HEK293T (cell line): ENCODE measurements around the gene SCYL1.

Source experiments
- CTCF ChIA-PET: fragments of 350-600 bp; formaldehyde crosslinking; extraction: SDS; loops from one replicate; lab custom pipeline; 2021; ENCODE audit warnings: antibody characterized with exemption, inconsistent platforms; lab: Yijun Ruan, JAX
- POLR2A ChIA-PET: fragments of 350-600 bp; formaldehyde crosslinking; extraction: SDS; loops from one replicate; lab custom pipeline; 2020; ENCODE audit warnings: antibody characterized with exemption, inconsistent platforms; lab: Yijun Ruan, JAX
- DNase-seq: peaks from one replicate; pipeline ENCODE4 v3.0.0; 2012; ENCODE audit warnings: mixed read lengths; ENCODE audit errors: extremely low spot score
- ARNT ChIP-seq: fragments of 450-650 bp; IDR thresholded peaks from 2 replicates; pipeline ENCODE4 v1.6.1; 2017; ENCODE audit warnings: mild to moderate bottlenecking
- BHLHE40 ChIP-seq: fragments of 450-650 bp; IDR thresholded peaks from 2 replicates; pipeline ENCODE4 v1.6.1; 2016; ENCODE audit warnings: mild to moderate bottlenecking, moderate library complexity, borderline replicate concordance
- CTBP1 ChIP-seq: fragments of 450-650 bp; IDR thresholded peaks from 2 replicates; pipeline ENCODE4 v1.6.1; 2016; ENCODE audit warnings: borderline replicate concordance
- ELF4 ChIP-seq: fragments of 450-650 bp; IDR thresholded peaks from 2 replicates; pipeline ENCODE4 v1.6.1; 2017; ENCODE audit warnings: antibody characterized with exemption
- FOXA1 ChIP-seq: fragments of 450-650 bp; IDR thresholded peaks from 2 replicates; pipeline ENCODE4 v1.6.1; 2016; ENCODE audit warnings: mild to moderate bottlenecking
- FOXK2 ChIP-seq: fragments of 450-650 bp; IDR thresholded peaks from 2 replicates; pipeline ENCODE4 v1.6.1; 2016; ENCODE audit warnings: mild to moderate bottlenecking
- FOXM1 ChIP-seq: fragments of 450-650 bp; IDR thresholded peaks from 2 replicates; pipeline ENCODE4 v1.6.1; 2017; ENCODE audit warnings: mild to moderate bottlenecking, borderline replicate concordance
- HDGF ChIP-seq: fragments of 450-650 bp; IDR thresholded peaks from 2 replicates; pipeline ENCODE4 v1.6.1; 2017; ENCODE audit warnings: antibody characterized with exemption, borderline replicate concordance
- L3MBTL2 ChIP-seq: fragments of 450-650 bp; conservative IDR thresholded peaks from 2 replicates; pipeline ENCODE4 v1.6.1; 2016; ENCODE audit warnings: mild to moderate bottlenecking
- LEF1 ChIP-seq: fragments of 450-650 bp; IDR thresholded peaks from 2 replicates; pipeline ENCODE4 v1.6.1; 2017; ENCODE audit warnings: mild to moderate bottlenecking, borderline replicate concordance
- NFRKB ChIP-seq: fragments of 450-650 bp; IDR thresholded peaks from 2 replicates; pipeline ENCODE4 v1.6.1; 2016; ENCODE audit warnings: mild to moderate bottlenecking, moderate library complexity
- SP1 ChIP-seq: fragments of 450-650 bp; IDR thresholded peaks from 2 replicates; pipeline ENCODE4 v1.6.1; 2017
- SUZ12 ChIP-seq: fragments of 450-650 bp; IDR thresholded peaks from 2 replicates; pipeline ENCODE4 v1.6.1; 2016; ENCODE audit warnings: mild to moderate bottlenecking
- TARDBP ChIP-seq: fragments of 450-650 bp; IDR thresholded peaks from 2 replicates; pipeline ENCODE4 v1.6.1; 2016
- ZNF384 ChIP-seq: fragments of 450-650 bp; IDR thresholded peaks from 2 replicates; pipeline ENCODE4 v1.6.1; 2016
- TF ChIP-seq, protein P1 (sequence below): fragments of 450-650 bp; IDR thresholded peaks from 2 replicates; pipeline ENCODE4 v1.6.1; 2016

SCYL1 gene

DNA sequence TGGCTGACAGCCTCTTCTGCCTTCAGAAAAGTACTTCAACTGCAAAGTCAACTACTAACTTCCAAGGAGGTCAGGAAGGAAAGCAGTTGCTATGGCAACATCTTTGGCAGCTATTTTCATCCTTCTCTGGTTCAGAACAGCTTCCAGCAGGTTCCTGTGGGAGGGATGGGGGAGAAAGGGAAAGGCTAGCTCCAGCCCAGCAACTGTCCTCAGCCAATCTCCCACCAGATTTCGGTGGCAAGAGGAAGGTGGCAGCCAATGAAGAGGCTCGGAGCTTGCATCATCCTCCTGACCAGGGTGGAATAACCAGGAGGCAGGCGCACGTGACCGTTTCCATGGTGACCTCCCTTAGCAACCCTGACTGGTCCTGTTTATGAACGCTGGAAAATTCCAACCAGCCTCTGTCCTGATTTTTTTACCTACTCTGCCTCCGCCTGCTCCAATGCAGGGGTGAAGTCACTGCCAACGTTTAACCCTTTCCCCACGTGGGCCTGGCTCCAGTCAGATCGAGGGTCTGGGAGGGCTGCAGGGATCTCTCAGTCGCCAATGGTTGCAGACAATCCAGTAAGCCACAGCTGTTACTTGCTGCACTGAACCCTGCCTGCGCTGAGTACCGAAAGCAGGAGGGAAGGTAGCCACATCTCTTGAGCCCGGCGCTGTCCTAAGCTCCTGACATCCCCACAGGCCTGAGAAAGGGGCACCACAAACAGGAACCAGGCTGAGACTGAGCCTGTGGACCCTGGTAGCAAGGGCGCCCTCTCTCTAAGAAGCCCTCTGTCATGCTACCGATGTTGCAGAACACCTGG is 37.2 kb upstream of the SCYL1 start:
- ChIA-PET POLR2A (interaction anchor here (0.8 to 29.4 kb wide), 8 partner anchors 13 to 371 kb away, joined by 3 to 1783 read pairs (median 5); partner anchors contain the start of genes MALAT1, NEAT1 and SCYL1), CTCF (interaction anchor here (1.0 to 3.2 kb wide), 5 partner anchors 8 to 172 kb away, joined by 3 to 13 read pairs (median 4); no protein-coding TSS in a partner anchor)
- TF ChIP-seq, protein P1, sequence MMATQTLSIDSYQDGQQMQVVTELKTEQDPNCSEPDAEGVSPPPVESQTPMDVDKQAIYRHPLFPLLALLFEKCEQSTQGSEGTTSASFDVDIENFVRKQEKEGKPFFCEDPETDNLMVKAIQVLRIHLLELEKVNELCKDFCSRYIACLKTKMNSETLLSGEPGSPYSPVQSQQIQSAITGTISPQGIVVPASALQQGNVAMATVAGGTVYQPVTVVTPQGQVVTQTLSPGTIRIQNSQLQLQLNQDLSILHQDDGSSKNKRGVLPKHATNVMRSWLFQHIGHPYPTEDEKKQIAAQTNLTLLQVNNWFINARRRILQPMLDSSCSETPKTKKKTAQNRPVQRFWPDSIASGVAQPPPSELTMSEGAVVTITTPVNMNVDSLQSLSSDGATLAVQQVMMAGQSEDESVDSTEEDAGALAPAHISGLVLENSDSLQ: peak; percentile 35; the same call in 1 of the 2 replicates
- peak; percentile 80 for TF ChIP-seq ZNF384
- no peak for TF ChIP-seq L3MBTL2
- peak; percentile 94 for DNase-seq

DNA sequence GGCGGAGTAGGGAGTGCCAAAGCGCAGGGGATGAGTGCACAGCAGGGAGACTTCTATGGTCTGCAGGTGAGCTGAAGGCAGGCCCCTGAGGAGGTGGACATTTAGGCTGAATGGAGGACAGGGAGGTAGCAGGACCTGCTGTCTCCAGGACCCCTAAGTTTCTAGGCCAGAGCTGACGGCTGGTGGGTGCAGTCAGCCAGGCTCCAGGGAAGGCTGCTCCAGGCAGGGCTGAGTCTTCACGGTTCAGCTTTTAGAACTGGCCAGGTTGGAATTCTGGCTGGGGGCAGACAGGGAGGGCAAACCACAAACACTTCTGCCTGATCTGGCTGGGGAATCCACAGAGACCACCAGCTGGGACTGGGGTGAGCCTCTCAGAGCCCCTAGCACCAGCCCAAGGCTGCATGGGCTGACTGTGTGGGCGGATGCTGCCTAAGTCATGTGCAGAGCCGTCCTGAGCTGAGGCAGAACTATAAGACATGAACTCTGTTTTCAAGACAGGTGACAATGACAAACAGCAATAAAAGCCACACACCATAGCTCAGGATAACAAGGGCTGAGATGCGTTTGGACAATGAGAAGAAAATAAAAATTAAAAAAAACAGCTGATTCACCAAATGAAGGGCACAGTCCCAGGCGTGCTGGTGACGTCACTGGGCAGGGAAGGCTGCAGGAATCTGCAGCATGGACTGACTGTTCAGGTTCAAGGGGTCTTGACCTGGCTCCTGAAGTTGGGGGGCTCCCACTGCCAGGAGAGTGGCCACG is 36.4 kb upstream of the SCYL1 start:
- CTCF ChIA-PET: interaction anchor here (1.0 to 3.2 kb wide), 7 partner anchors 9 to 173 kb away, joined by 3 to 13 read pairs (median 4); partner anchors contain the start of gene MALAT1
- DNase-seq: no peak
- POLR2A ChIA-PET: interaction anchor here (0.8 to 29.4 kb wide), 6 partner anchors 14 to 370 kb away, joined by 3 to 1783 read pairs (median 299); partner anchors contain the start of genes MALAT1, NEAT1 and SCYL1
- TF ChIP-seq, protein P1: no peak
- TF ChIP-seq BHLHE40: no peak
- no peak for TF ChIP-seq NFRKB
- TF ChIP-seq FOXA1: no peak
- TF ChIP-seq ZNF384: no peak
- TF ChIP-seq SUZ12: no peak
- no peak for TF ChIP-seq TARDBP
- no peak for TF ChIP-seq SP1
- no peak for TF ChIP-seq CTBP1
- TF ChIP-seq L3MBTL2: no peak
- TF ChIP-seq HDGF: no peak
- no peak for TF ChIP-seq LEF1
- TF ChIP-seq FOXM1: no peak
- TF ChIP-seq ARNT: no peak
- TF ChIP-seq ELF4: no peak
- TF ChIP-seq FOXK2: no peak

DNA sequence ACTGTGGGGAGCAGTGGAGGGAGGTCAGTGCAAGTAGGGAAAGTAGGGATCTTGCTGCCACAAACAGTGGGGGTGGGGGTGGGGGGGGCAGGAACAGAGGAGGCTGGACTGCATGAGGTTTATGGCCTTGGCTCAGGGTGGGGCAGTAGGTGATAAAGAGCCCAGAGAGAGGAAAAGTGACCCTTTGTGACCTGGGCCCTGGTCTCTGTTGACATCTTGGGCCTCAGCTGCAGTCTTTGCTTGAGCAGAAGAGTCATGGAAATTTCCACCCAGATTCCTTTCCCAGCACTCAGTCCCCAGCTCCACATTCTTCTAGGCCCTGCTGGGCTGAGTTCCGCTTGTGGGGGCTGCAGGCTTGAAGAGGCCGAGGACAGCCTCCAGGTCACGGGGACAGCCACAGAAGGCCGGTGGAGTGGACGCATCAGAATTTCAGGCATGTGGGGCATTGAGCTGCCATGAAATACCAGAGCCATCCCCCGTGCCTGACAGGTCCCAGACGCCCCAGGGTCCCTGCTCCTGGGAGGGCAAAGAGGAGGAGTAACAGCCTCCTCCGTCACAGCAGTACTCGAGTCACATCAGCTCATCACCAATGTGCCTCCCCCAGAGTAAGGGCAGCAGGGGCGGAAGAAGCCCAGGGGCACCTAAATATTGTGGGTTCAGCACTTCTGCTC is 35.7 kb upstream of the SCYL1 start:
- no peak for DNase-seq
- POLR2A ChIA-PET: interaction anchor here (12.7 to 29.4 kb wide), 3 partner anchors 14 to 67 kb away, joined by 594 to 1783 read pairs (median 1436); partner anchors contain the start of genes MALAT1 and NEAT1
- CTCF ChIA-PET: interaction anchor here (1.0 to 3.2 kb wide), 6 partner anchors 8 to 20 kb away, joined by 3 to 13 read pairs (median 4); partner anchors contain the start of gene MALAT1
- TF ChIP-seq L3MBTL2 (no peak), FOXA1 (no peak), FOXK2 (no peak), HDGF (no peak), SP1 (no peak), ZNF384 (no peak), ARNT (no peak), SUZ12 (no peak), TARDBP (no peak), NFRKB (no peak), CTBP1 (no peak)

DNA sequence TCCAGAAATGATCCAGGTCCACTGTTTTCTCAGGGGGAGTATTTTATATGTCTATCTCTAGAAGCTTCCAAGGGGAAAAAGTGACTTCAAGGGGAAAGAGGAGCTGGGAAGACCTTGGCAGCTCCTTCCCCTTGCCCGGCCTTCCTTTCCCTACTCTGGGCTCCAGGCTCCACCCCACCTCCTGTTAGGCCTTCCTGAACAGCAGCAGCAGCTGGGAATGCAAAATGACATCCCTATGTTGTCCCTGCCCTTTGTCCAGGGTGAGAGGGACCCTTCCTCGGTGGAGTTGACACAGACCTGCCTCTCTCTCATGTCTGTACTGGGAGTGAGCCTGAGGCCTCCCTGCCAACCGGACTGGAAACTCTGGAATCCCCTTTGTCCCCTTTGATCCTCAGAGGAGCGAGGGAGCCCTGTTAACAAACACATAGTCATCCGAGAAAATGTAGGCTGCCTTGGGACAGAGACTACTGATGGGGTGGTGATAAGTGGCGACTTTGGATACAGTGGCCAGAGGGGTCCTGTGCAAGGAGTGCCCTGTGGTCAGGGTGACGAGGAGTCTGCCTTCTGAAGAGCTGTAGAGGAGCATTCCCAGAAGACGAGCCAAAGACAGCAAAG is 35.1 kb upstream of the SCYL1 start:
- ChIA-PET POLR2A (interaction anchor here (12.7 to 29.4 kb wide), 3 partner anchors 13 to 67 kb away, joined by 594 to 1783 read pairs (median 1436); partner anchors contain the start of genes MALAT1 and NEAT1), CTCF (interaction anchor here (1.1 to 3.2 kb wide), 4 partner anchors 9 to 20 kb away, joined by 3 to 13 read pairs (median 4); partner anchors contain the start of gene MALAT1)
- TF ChIP-seq LEF1: no peak

DNA sequence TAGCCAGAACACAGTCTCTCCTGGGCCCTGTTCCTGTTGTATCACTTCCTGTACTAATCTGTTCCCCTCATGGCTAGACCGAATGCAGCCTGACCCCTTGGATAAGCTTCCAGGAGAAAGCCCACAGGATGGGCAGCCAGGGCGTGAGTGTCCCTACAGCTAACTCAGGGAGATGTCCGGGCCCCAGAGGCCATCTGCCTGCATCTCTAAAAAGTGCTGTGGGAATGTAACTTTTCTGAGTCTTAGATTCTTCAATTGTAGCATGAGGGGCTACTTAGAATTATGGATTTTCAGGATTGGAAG is 33.8 kb upstream of the SCYL1 start:
- ChIA-PET CTCF (interaction anchor here (0.9 to 2.1 kb wide), 3 partner anchors 12 to 74 kb away, joined by 3 to 8 read pairs (median 5); no protein-coding TSS in a partner anchor), POLR2A (interaction anchor here (1.2 to 29.4 kb wide), 6 partner anchors 12 to 68 kb away, joined by 3 to 1783 read pairs (median 300); partner anchors contain the start of genes MALAT1 and NEAT1)
- no peak for DNase-seq
- TF ChIP-seq, protein P1: no peak
- TF ChIP-seq HDGF: no peak

More for the DNA sequence above, 35.1 kb upstream of the SCYL1 start:
- no peak for DNase-seq
